PFSK-1 (cell line): ENCODE measurements around the gene DMAC2L.

Experiments used
- FOXP2 ChIP-seq: optimal IDR thresholded peaks from 2 replicates; pipeline ENCODE3; 2011; ENCODE audit warnings: borderline replicate concordance, control low read depth, inconsistent platforms; ENCODE audit not compliant: insufficient read depth; ENCODE audit errors: extremely low read length, extremely low read depth
- POLR2AphosphoS5 ChIP-seq: IDR thresholded peaks from 2 replicates; pipeline ENCODE4 v1.6.1; 2012; ENCODE audit warnings: low read depth, mild to moderate bottlenecking, control low read depth, low read length, moderate library complexity
- REST ChIP-seq, 2 experiments: IDR thresholded peaks; 2 replicates each; pipeline versions ENCODE4 v1.6.1 to v1.8.0; 2011 to 2012; ENCODE audit warnings: low read depth in 2 of 2, low read length in 2 of 2, control low read depth in 1 of 2, inconsistent platforms in 1 of 2, mild to moderate bottlenecking in 1 of 2, moderate library complexity in 1 of 2; ENCODE audit not compliant: insufficient read depth in 1 of 2
- SIN3A ChIP-seq: IDR thresholded peaks from 2 replicates; pipeline ENCODE4 v1.6.1; 2012; ENCODE audit warnings: mild to moderate bottlenecking, low read length, moderate library complexity, borderline replicate concordance; ENCODE audit not compliant: insufficient read depth
- TAF1 ChIP-seq: IDR thresholded peaks from 2 replicates; pipeline ENCODE4 v1.6.1; 2012; ENCODE audit warnings: low read length, control low read depth, borderline replicate concordance; ENCODE audit not compliant: insufficient read depth

DMAC2L gene

GRCh38 chr14:50334211-50334610 lies 22.1 kb downstream of the DMAC2L start:
- TF ChIP-seq REST (IDR thresholded peaks at IDR 0.05; ENCODE audit: insufficient read depth in 1 of 2, low read depth in 2 of 2, low read length in 2 of 2) (no peak), TAF1 (no peak), POLR2AphosphoS5 (no peak), SIN3A (no peak), FOXP2 (no peak)

DNA sequence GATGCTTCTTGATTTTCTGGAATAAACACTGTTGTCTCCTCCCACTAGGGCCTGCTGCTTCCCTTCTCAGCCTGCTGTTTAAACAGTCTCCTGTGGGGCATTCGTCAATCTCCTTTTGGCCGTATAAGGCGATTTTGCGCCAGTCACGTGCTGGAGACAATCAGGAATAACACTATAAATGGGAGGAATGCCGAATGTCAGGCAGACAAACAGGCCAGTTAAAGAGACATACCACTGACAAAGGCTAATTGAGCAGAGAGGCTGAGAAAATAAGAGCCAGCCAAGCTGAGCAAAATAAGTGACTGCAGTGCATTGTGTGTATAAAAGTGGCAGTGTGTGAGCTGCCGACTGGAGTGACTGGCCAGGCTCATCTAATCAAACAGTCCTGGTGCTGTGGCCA lies 23.3 kb downstream of the DMAC2L start:
- TF ChIP-seq FOXP2 (no peak), SIN3A (no peak), TAF1 (no peak), REST (IDR thresholded peaks at IDR 0.05; ENCODE audit: insufficient read depth in 1 of 2, low read depth in 2 of 2, low read length in 2 of 2) (no peak), POLR2AphosphoS5 (no peak)

- TF ChIP-seq TAF1 (0 out of 2 replicates have a peak, but pooled peaks have one; percentile 16), SIN3A (peak; percentile 81; the same call in 1 of the 2 replicates), FOXP2 (peak; percentile 99), POLR2AphosphoS5 (no peak)
Observed at GRCh38 chr14:50335989-50336824, 24.1 kb downstream of the DMAC2L start.

- TF ChIP-seq REST (IDR thresholded peaks at IDR 0.05; ENCODE audit: insufficient read depth in 1 of 2, low read depth in 2 of 2, low read length in 2 of 2) (no peak), POLR2AphosphoS5 (no peak), SIN3A (no peak), FOXP2 (no peak), TAF1 (no peak)
Observed at GRCh38 chr14:50338587-50338986, 26.5 kb downstream of the DMAC2L start.

- TF ChIP-seq FOXP2: no peak
- TF ChIP-seq REST (IDR thresholded peaks at IDR 0.05; ENCODE audit: insufficient read depth in 1 of 2, low read depth in 2 of 2, low read length in 2 of 2): no peak
- TF ChIP-seq POLR2AphosphoS5: no peak
- no peak for TF ChIP-seq SIN3A
- no peak for TF ChIP-seq TAF1
Observed at GRCh38 chr14:50339178-50339804, 27.2 kb downstream of the DMAC2L start.
